DMS 273 treated with DMSO at 0.1 percent for 48 hours (cell line): ENCODE data around the gene DCTN2.
"Not testable (repeated sequence)": the region's sequence is repeated elsewhere in the genome, so short reads cannot be mapped to it uniquely, and the experiment has no call there.

Experiments
- DNase-seq: peaks from one replicate; lab custom pipeline; 2025; lab: John Stamatoyannopoulos, UW

The DCTN2 gene

GRCh38 chr12:57515408-57515933, 31.5 kb downstream of the DCTN2 start:
- no peak for DNase-seq

GRCh38 chr12:57514720-57515407, 32.1 kb downstream of the DCTN2 start:
- DNase-seq: no peak

- not testable (repeated sequence) for DNase-seq
Measured at GRCh38 chr12:57514246-57514645, 32.7 kb downstream of the DCTN2 start.

GRCh38 chr12:57513677-57514076, 33.3 kb downstream of the DCTN2 start:
- not testable (repeated sequence) for DNase-seq

- no peak for DNase-seq
Measured at GRCh38 chr12:57513266-57513665, 33.7 kb downstream of the DCTN2 start.

- no peak for DNase-seq
Measured at GRCh38 chr12:57512665-57513064, 34.3 kb downstream of the DCTN2 start.

GRCh38 chr12:57511588-57512325, 35.2 kb downstream of the DCTN2 start:
- DNase-seq: no peak

- DNase-seq: no peak
Measured at GRCh38 chr12:57511161-57511560, 35.8 kb downstream of the DCTN2 start.

- not testable (repeated sequence) for DNase-seq
Measured at GRCh38 chr12:57507796-57508195, 39.2 kb downstream of the DCTN2 start.

- DNase-seq: not testable (repeated sequence)
Measured at GRCh38 chr12:57506541-57506940, 40.5 kb downstream of the DCTN2 start.

- DNase-seq: not testable (repeated sequence)
Measured at GRCh38 chr12:57502311-57502969, 44.6 kb downstream of the DCTN2 start.

GRCh38 chr12:57500213-57500612, 46.8 kb downstream of the DCTN2 start:
- DNase-seq: no peak

- no peak for DNase-seq
Measured at GRCh38 chr12:57498571-57498970, 48.4 kb downstream of the DCTN2 start.

- DNase-seq: no peak
Measured at GRCh38 chr12:57498132-57498502, 48.9 kb downstream of the DCTN2 start.

GRCh38 chr12:57497223-57498131, 49.5 kb downstream of the DCTN2 start:
- no peak for DNase-seq

- DNase-seq: no peak
Measured at GRCh38 chr12:57496822-57497221, 50.2 kb downstream of the DCTN2 start.

GRCh38 chr12:57495051-57495701, 51.8 kb downstream of the DCTN2 start:
- DNase-seq: not testable (repeated sequence)

GRCh38 chr12:57491393-57492280, 55.4 kb downstream of the DCTN2 start:
- DNase-seq: no peak

GRCh38 chr12:57490126-57490525, 56.9 kb downstream of the DCTN2 start:
- DNase-seq: no peak

- no peak for DNase-seq
Measured at GRCh38 chr12:57489157-57489641, 57.8 kb downstream of the DCTN2 start.
